Stimulated activated CD8-positive, alpha-beta memory T cell treated with anti-CD3 and anti-CD28 coated beads, Interleukin-12 subunit alpha, Interleukin-12 subunit beta, amount 100 ng/mL, for 4 hours (primary cell): ENCODE data around the gene FOXM1.
A peak's percentile ranks its signal among the peaks of the same experiment; 100 is the strongest.

Experiments used
- DNase-seq: peaks from one replicate; pipeline ENCODE4 v3.0.0-alpha.2; 2020; ENCODE audit warnings: low read depth

The FOXM1 gene

DNA sequence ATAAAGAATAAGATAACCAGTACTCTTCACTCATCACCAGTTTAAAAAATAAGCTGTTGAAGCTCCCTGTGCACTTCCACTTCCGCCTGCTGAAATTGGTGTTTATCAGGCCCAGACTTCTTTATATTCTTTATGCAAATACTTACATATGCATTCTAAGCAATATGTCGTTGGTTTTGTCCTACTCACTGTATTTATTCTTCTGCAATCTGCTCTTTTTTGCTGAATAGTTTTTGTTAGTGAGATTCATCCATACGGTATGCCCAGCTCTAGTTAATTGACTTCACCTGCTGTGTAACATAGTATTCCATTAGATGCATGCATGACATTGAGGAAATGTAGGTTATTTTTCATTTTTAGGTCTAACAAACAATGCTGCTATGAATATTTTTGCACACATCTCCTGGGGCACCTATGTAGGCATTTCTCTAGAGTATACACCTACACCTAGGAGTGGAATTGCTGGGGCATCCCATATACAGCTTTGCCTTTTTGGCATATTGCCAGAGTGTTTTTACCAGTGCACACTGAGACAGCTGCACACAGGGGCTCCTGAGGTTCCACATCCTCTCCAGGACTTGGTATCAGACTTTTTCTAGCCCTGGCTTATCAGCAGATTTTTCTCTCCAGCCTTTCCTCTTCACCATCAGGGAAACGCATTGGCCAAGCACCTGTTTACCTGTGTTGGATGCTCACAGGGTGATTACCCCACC is 41.1 kb downstream of the FOXM1 start:
- DNase-seq: no peak

DNA sequence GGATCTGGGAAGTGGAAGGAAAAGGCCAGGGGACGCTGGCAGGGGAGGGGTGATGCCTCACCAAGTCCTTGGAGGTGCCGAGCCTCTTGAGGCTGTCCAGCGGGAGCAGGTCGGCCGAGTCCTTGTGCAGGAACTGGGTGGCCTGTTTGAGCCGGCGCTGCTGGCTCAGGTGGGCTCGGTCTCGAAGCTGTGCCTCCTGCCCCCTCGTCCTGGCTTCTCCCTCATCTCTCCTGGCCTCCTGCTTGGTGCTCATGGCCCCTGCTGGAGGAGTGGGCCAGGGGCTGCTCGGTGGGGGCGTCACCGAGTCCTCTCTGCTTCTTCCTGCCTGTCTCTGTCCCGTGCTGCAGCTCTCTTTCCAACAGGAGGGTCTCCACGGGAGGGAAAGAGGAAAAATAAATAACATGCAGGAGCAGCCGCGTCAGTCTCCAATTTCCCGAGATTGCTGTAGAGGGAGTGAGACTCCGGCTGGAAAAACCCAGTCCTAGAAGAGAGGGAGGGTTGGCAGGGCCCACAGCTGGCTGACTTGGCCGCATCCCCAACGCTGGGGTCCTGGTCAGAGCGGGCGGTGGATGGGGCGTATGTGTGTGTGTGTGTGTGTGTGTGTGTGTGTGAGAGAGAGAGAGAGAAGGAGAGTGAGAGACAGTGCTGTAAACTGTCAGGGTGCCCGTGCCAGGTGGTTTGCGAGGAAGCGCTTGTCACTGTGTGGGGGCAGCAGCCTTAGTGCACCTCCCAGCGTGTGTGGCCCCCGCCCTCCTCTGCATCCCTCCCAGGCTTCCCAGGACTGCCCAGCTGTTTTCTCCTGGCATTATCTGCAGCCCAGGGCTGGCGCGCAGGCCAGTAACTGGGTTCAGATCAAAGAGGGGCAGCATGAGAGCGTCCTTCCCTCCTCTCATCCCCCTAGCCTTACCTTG is 42.1 kb downstream of the FOXM1 start, which contains the start of gene NRIP2:
Gene NRIP2, minus strand, starts transcription at position 455 of the 911 bp plus-strand sequence. Its CDS starts 52 bp downstream, at position 403.
- no peak for DNase-seq

DNA sequence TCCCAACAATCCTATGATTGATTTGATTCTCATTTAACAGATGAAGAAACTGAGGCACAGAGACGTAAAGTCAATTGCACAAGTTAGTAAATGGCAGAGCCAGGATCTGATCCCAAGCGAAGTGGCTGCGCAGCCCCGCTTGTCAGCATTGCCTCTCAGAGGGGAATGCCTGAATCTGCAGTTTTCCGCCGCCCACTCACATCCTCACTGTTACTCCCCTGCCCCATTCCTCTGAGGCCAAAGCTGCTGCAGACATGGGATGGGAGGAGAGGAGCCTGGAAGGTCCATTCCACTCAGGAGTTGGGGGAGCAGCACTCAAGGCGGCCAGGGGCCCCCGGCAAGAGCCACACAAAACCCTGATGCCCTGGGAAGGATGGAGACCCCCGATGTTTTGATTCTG is 43.2 kb downstream of the FOXM1 start:
- DNase-seq: no peak

DNA sequence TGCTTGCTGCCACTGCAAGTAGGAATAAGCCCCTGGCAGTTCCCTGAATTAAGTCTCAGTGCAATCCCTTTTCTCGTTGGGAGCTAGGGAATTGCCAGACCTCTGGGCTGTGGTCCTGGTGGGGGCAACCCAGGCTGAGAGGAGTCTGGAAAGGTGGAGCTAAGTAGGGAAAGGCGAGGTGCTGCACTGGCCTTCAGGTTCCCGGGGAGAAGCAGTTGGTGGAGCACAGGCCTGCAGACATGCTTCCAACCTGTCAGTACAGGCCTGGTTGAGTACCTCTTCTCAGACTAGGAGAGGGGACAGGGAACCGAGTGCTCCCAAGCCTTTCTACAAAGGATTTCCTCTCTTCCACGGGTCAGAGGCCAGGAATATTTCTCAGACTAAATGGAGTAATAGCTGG is 43.6 kb downstream of the FOXM1 start:
- DNase-seq: no peak

DNA sequence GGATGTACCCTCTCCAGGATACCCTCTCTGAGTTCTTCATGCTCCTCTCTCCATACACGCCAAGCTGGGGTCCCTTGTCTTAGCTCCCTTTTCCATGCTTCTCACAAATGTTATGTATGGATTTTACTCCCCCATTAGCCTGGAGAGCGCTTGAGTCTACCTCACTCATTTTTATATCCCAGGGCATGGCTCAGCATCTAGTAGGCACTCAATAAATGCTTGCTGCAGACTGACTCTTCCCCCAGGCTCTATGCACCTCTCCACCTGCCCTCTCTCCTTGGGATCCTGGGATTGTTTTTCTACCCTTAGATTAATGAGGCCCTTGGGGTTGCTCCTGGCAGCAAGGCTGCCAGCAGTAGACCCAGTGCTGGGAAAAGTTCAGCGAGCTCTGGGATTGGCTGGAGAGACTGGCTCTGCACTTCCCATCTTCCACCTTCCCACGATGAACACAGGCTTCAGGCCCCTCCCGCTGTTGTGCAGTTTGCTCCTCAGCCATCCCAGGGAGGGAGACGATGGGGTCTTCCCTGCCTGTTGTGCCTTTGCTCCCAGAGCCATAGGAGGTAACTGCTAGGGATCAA is 44.3 kb downstream of the FOXM1 start:
- no peak for DNase-seq

DNA sequence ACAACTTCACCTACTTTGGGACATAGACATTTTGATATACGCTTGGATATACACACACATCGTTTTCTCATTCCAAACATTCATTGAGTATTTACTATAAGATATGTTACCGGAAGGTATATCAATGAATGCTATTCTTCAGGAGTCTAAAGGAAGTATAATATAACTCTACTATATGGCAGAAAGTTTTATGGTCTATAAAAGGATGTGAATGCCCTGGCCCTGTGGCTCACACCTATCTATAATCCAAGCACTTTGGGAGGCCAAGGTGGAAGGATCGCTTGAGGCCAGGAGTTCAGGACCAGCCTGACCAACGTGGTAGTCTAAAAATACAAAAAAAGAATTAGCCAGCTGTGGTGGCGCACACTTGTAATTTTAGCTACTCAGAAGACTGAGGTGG is 47.7 kb downstream of the FOXM1 start:
- no peak for DNase-seq

DNA sequence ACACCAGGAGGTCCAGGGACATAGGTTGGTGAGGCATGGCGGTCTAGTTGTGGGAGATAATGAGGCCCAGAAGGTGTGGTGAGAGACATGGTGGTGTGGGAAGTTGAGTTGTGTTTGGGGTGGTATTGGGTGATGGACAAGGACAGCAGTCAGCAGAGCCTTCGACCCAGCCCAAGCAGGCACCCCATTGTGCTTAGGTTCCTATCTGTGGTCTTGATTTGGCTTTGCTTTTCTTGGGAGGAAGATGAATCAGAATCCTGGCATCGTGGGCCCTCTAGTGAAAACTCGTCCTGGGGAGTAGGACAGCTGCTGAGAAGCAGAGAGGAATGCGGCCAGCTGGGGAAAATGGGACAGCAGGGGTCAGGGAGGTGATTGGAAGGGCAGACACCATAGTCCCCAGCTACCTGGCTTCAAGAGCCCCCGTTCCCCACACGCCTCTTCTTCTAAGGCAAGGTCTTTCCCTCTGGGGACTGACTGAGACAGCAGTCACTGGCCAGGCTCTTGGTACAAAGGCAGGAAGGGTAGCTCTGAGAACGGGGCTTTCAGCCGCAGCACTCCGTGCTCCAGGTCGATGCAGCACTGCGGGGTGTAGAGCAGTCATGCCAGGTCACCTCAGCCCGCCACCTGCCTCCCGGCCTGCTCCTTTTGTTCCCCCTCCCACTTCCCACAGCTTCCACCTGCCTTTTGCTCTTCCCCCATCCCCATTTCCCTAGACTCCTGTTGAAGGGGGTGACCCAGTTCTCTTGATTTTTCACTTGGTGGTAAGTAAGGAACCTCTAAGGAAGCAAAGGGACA is 50.1 kb downstream of the FOXM1 start:
- DNase-seq: no peak

DNA sequence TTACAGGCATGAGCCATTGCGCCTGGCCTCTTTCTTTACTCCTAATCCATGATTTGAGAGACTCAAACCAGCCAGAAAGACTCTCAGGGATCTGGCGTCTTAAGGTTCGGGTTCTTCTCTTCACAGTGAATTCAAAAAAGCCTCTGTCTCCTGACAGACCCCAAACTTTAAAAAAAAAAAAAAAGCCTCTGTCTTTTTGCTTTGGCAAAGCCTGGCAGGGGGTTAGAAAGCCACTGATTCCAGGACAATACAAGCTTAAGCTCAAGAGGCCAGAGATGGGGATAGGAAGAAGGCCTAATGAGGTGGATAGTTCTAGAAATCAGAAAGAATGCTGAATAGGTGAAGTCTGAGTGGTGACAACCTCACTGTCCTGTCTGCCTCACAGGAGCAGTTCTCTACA is 50.9 kb downstream of the FOXM1 start:
- DNase-seq: no peak

DNA sequence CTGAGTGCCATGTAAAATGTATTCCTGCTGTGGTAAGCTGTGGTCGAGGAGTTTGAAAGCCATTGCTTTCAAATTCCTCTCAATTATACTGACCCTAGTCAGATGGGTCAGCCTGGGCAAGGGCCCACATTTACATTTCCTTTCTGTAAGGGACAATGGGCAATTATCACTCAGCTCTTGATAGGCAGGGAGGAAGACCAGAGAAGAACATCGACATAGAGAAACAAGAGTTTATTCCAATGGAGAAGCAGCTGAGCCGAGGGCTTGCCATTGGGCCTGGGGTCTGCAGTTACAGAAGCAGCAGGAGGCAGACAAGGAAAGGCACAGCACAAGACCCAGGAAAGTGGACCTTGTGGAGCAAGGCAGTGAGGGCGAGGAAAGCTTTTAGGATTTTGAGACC is 51.8 kb downstream of the FOXM1 start:
- no peak for DNase-seq

DNA sequence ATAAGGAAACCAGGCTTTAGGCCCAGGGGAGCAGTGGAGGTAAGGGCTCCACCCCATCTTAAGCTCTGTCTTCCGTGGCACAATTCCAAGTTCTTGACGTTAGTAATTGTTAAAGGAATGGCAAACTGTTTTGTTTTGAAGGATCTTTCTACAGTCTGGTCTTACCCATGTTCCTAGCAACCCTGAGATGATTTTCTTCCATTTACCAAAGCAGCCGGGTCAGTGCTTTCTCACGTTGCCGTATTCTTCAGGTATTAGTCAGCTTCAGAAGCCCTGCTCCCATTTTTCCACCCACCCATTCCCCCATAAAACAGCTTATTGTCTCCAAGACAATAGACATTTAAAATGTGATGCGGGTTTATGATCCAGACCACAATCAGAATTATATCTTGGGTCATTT is 52.4 kb downstream of the FOXM1 start:
- no peak for DNase-seq

DNA sequence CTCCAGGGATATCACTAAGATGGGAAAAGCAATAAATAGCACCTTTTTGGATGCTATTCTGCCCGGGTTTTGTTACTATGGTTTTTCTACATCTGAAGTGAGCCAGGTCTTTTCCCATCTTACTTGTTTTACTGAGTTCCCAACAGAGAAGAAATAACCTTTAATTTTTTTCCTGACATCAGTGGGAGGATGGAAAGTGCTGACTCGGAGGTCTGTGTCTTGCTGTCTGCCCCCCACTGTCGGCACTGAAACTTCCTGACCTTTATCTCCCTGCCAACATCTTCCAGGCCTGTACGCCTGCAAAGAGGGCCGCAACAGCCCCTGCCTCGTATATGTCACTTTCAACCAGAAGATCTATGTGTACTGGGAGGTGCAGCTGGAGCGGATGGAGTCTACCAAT is 53.5 kb downstream of the FOXM1 start:
- DNase-seq: no peak

DNA sequence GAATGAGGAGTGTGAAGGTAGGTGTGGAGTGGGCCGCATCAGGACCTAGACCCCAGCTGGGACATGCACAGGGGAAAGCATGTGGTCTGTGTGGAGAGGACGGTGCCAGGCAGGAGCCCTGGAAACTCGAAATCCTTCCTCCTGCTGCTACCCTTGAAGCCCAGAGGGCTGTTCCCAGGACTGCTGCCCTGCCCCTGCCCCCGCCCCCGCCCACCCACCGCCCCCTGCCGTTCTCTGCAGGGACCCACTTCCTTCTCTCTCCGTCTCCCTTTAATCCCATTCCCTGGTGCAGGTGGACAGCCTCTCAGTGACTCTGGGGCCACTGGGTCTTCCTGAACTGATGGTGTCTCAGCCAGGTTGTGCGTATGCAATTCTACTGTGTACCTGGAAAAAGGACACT is 56.5 kb downstream of the FOXM1 start:
- no peak for DNase-seq

DNA sequence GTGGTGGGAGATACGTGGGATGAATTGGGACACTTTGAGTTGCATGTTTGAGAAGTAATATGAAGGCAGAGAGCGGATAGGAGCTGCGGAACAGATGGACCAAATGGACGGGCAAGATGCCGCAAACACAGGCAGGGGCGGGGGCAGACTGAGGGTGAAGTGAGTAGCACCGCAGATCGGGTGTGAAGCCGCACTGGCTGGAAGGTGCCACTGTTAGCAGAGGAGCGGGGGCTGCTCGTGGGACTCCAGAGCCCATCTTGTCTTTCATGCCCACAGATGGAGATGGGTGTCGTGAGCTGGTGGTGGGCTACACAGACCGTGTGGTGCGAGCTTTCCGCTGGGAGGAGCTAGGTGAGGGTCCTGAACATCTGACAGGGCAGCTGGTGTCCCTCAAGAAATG is 57.2 kb downstream of the FOXM1 start:
- DNase-seq: no peak

DNA sequence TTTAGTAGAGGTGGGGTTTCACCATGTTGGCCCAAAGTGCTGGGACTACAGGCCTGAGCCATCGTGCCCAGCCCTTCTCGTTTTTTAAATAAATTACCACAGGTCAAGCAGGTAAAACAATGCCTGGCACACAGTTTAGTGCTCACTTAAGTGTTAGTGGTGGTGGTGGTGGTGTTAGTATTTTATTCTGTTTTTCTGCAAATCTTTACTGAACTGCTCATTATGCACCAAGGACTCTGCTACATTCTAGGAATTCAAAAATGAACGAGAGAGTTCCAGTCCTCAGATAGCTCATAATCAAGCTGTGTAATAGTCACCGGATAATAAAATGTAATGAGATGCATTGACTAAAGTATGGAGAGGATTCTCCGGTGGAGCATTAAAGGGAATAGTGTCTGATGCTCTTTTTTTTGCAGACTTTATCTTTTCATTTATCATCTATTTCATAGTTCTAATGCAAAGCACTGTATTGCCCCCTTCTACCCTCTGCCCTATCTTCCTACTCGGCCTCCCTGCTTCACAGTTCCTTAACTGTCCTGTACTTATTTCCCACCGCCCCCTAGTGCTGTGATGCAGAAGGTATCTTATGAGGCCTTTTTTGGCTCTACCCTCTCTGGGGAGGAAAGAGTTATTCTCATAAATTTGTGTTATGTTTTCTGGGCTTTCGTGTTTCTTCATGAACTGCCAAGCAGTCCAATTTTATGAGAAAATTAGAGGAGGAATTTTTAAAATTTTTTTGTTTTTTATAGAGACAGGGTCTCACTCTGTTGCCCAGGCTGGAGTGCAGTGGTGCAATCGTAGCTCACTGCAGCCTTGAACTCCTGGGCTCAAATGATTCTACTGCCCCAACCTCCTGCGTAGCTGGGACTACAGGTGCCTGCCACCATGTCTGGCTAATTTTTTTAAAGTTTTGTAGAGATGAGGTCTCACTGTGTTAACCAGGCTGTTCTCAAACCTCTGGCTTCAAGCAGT is 63.5 kb downstream of the FOXM1 start:
- no peak for DNase-seq

DNA sequence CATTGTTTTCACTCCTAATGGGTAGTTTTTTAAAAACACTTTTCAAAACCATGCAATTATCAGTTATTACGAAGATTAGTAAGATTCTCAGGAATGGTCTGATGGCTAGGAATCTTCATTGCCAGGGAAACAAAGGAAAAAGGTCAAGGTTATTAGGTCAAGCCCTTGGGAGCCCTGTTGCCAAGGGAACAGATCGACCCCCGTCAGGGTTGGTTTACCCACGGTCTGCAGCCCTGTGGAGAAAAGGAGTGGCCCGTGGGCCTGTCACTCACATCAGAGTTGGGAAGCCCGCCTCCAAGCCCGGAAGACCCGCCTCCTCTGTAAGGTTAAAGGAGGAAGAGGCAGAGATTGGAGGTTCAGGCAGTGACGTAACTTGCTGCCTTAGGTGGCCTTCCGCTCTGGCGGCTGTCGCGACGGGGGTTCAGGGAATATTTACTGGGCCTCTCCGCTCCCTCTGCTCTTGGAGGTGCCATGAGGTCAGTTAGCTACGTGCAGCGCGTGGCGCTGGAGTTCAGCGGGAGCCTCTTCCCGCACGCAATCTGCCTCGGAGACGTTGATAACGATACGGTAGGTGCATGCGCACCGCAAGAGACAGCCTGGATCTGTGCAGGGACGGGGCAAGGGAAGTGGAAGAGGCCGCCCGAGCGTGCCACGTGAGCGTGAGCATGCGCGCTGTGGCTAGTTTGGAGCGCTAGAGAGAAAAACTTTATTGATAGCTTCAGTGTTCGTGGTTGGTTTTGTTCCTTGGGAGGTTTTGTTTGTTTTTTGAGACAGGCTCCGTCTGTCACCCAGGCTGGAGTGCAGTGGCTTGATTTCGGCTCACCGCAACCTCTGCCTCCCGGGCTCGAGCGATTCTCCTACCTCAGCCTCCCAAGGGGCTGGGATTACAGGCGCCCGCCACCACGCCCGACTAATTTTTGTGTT is 64.4 kb downstream of the FOXM1 start, which contains the start of gene ITFG2:
Gene ITFG2, plus strand, starts transcription at position 379 of the 924 bp plus-strand sequence. Its CDS starts 93 bp downstream, at position 472.
- peak; percentile 88 for DNase-seq

DNA sequence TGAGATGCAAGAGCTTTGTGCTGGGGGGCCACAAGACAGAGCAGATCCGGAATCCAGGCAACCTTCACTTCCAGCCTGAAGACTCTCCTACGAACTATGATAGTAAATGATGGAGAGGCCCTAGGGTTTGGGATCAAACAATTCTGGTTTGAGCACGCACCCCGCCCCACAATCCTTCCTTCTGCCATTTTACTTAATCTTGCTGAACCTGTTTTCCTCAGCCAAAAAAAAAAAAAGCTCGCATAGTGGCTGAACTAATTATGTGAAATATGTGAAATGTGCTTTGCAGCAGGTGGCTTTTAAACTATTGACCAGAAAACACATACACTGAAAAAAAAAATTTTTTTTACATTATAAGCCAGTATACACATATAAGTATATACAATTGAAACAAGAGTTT is 65.2 kb downstream of the FOXM1 start:
- DNase-seq: no peak
